Frontal cortex (tissue), 4 donors: ENCODE measurements around the gene GTF2H1. TPM values are rescaled to one million over a fixed set of nuclear protein-coding genes. Genes with fewer than 3 reads are reported as not detected.

Experiments
- DNase-seq, 2 donors: peaks; one replicate each; pipeline ENCODE4 v3.0.0; 2012; ENCODE audit warnings: low spot score in 2 of 2
- FAIRE-seq: peaks from 2 replicates; lab custom pipeline; 2012; peaks lifted over from hg19 to GRCh38; lab: Jason Lieb, UNC
- small RNA-seq: library from RNA; depleted of rRNA; stranded (forward); fragments of <200 nt; gene quantifications from one replicate; pipeline ENCODE3, GENCODE V24; 2014
- total RNA-seq: library from RNA; depleted of rRNA; stranded (reverse); fragments of >200 nt; gene quantifications from one replicate; pipeline ENCODE4 v1.2.3, GENCODE V29; 2014
- donor health status: control.
- donor health status: control.
- donor health status: control.

GTF2H1 gene
- total RNA-seq, 1 donor from 2014 or later: 69.7 TPM

DNA sequence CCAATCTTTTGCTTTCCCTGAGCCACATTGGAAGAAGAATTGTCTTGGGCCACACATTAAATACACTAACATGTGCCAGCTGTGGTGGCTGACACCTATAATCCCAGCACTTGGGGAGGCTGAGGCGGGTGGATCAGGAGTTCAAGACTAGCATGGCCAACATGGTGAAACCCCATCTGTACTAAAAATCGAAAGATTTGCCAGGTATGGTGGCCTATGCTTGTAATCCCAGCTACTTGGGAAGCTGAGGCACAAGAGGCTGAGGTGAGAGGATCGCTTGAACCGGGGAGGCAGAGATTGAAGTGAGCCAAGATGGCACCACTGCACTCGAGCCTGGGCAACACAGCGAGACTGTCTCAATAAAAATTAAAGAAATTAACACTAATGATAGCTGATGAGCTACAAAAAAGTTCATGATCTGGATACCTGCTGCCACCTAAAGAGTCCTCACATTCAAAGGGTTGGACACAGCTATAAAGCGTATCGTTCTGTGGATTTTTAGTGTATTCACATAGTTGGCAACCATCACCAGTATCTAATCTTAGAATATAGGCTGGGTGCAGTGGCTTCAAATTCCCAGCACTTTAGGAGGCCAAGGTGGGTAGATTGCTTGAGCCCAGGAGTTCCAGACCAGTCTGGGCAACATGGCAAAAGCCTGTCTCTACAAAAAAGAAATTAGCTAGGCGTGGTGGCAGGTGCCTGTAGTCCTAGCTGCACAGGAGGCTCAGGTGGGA lies 86.4 kb downstream of the GTF2H1 start:
- DNase-seq: no peak
- FAIRE-seq: no peak

DNA sequence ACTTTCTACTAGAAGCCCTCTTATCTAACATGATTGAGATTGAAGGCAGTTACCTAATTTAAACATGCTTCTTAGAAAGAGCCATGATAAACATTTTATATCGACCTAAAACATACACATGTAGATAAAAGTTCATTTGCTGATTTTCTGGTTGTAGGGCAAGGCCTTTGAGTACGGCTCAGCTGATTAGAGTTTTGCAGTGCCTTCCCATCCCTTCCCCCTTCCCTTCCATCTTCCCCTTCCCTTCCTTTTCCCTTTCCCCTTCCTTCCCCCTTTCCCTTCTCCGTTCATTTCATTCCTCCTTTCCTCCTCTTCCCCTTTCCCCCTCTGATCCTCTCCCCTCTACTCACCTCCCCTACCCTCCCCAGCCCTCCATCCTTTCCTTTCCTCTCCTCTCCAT lies 94.1 kb downstream of the GTF2H1 start:
- no peak for FAIRE-seq

More for the DNA sequence above, 94.1 kb downstream of the GTF2H1 start:
- no peak for DNase-seq

Small RNA genes lying within 50 kb of the gene (small RNA-seq; reads per million reads assigned to genes)
- gene MIR3159: 0.18 reads per million

Other genes with a start within 250 kb of the GTF2H1 start
- 29.3 TPM for gene SAAL1, start 216.5 kb upstream of the GTF2H1 start, total RNA-seq
- not detected for gene MRGPRX3, start 190.0 kb upstream of the GTF2H1 start, total RNA-seq
- gene MRGPRX4, start 149.7 kb upstream of the GTF2H1 start, total RNA-seq: not detected
- gene SAA4, start 85.8 kb upstream of the GTF2H1 start, total RNA-seq: not detected
- gene SAA2, start 73.9 kb upstream of the GTF2H1 start, total RNA-seq: 0.41 TPM
- gene SAA1, start 56.3 kb upstream of the GTF2H1 start, total RNA-seq: not detected
- gene HPS5, start 427 bp upstream of the GTF2H1 start, total RNA-seq: 191 TPM
- gene LDHA, start 72.0 kb downstream of the GTF2H1 start, total RNA-seq: 121 TPM
- gene LDHC, start 89.8 kb downstream of the GTF2H1 start, total RNA-seq: not detected
- gene LDHAL6A, start 133.3 kb downstream of the GTF2H1 start, total RNA-seq: 0.82 TPM
- gene TSG101, start 204.4 kb downstream of the GTF2H1 start, total RNA-seq: 83.6 TPM